ENCODE data around the gene GYS2. TPM values are rescaled to one million over a fixed set of nuclear protein-coding genes. Genes with fewer than 3 reads are reported as not detected.

The GYS2 gene
- total RNA-seq: not detected in 2 replicates

DNA sequence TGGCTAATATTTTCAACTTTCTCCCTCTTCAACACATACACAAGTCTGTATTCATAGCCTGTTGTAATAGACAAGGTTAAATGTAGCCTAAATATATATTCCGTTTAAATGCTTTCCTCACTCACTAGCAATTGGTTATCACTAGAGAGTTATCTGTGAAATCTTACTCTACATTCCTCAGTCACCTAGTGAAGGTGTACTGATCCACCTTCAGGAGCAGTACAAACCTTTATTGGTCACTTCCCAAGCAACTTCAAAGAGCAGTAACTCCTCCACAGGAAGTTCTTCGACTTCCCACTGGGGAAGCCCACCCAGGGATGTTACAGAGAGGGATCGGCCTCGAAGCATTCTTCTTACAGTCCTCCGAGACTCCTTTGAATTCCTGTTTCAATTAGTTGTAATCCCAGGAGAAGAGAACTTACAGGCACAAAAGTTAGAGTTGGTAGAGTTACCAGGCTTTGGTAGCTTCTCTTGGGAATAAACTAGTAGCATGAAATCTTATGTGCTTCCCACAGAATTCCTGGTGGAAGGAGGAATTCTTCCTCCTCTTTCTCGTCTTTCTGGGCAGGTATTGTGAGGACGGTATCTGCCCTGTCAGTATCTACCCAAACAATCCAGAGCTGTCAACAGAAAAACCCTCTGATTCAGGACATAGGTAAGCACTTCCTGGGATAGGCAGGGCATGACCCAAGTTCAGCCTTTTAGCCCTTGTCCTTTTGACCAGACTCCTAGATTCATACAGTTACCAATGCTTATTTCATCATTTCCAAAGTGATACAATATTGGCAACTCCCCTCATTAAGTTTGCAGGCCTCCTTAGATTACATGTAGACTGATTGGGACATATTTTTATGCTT, at the start of gene GYS2:
GYS2 (minus strand) TSS at position 603 of the 857 bp plus-strand sequence; CDS start at position 348, 255 bp downstream.

DNA sequence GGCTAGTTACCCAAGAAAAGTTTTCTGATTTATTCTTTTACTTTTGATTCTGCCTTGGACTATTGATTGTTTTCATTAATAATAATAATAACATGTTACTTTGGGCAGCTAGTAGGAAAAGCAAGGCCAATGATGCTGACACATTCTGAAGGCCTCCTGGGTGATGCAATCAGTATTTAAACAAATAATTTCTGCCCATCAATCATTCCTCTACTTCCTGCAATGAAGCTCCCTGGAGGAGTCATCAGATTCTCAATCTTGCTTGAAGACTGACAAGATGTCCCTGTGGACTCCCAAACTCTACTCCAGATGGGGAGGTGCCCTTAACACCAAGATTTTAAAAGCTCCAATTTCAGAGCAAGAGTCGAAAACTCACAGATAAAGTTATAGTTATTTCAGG, 78.6 kb downstream of the GYS2 start, which contains the start of gene SPX:
SPX (plus strand) TSS at position 244 of the 400 bp plus-strand sequence. CDS start 177 bp downstream, outside the sequence.

DNA sequence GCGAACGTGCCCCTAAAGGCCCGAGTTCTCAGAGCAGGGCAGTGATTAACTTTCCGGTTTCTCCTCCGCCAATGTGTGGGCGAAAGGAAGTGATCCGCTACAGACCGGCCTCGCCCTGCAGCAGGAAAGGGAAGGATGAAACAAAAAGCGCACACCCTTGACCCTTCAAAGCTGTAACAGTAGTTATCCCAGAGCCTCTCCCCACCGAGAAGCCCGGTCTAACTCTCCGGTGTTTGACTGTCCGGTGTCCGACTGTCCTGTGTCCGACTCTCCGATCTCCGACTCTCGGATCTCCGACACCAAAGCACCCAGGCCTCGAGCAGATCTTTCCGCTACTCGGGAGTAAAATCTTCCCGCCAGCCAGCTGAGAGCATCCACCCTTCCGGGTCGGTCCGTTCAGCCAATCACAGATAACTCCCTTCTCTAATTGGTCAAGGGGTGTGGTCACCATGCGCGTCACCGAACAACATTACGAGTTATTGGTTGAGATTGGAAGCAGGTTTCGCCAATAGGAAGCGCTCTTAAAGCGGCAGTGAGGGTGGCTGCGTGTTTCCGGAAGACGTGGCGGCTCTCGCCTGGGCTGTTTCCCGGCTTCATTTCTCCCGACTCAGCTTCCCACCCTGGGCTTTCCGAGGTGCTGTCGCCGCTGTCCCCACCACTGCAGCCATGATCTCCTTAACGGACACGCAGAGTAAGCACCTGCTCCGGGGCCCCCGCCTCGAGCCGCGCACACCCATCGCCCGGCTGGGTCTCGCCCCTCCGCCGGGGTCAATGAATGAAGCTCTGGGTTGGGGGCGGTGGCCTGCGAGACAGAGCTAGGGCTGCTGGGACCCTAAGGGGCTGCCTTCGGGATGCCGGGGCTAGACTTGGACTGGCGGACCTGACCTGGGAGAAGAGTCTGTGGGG, 103.1 kb downstream of the GYS2 start, which contains the start of the genes GOLT1B and RECQL:
GOLT1B (plus strand) TSS at position 532 of the 906 bp plus-strand sequence; CDS start at position 667, 135 bp downstream.
RECQL (minus strand) TSS at position 378 of the 906 bp plus-strand sequence. CDS start 2,065 bp downstream, outside the sequence.

Other genes starting within 250 kb of the GYS2 start
- gene IAPP, start 231.9 kb downstream of the GYS2 start, total RNA-seq: not detected in 2 replicates
- 9.9 and 11.6 TPM in 2 replicates for gene PYROXD1, start 167.2 kb downstream of the GYS2 start, total RNA-seq
- gene RECQL, start 103.2 kb downstream of the GYS2 start, total RNA-seq: 35.3 and 38.1 TPM in 2 replicates
- gene GOLT1B, start 103.1 kb downstream of the GYS2 start, total RNA-seq: 19.9 and 24.5 TPM in 2 replicates
- gene SPX, start 78.6 kb downstream of the GYS2 start, total RNA-seq: 2.0 and 8.3 TPM in 2 replicates
- 851 and 1,027 TPM in 2 replicates for gene LDHB, start 53.0 kb upstream of the GYS2 start, total RNA-seq
- 0.14 and 0.33 TPM in 2 replicates for gene KCNJ8, start 169.9 kb upstream of the GYS2 start, total RNA-seq